ENCODE measurements around the gene FRY. TPM values are rescaled to one million over a fixed set of nuclear protein-coding genes. Genes with fewer than 3 reads are reported as not detected.

FRY gene
- total and polyA plus RNA-seq, 2 of the 13 experiments (the other 11 are each of a cell fraction or from before 2014, with no cell fraction given), result 8.2 to 13.1 TPM

- TF ChIP-seq ZNF609 (CRISPR knock-in tag; IDR thresholded peaks at IDR 0.05; ENCODE audit: borderline replicate concordance) (peak; percentile 87), BHLHE40 (IDR thresholded peaks at IDR 0.05; ENCODE audit: low read length) (no peak), RBFOX2 (IDR thresholded peaks at IDR 0.05; ENCODE audit: low read depth, low read length) (no peak), HNRNPLL (IDR thresholded peaks at IDR 0.05; ENCODE audit: low read depth, low read length, poor library complexity, severe bottlenecking) (no peak), TBX3 (IDR thresholded peaks at IDR 0.05; ENCODE audit: borderline replicate concordance) (peak; percentile 91), FLYWCH1 (CRISPR knock-in tag; IDR thresholded peaks at IDR 0.05) (no peak), SSRP1 (CRISPR knock-in tag; IDR thresholded peaks at IDR 0.05) (no peak), POGZ (CRISPR knock-in tag; IDR thresholded peaks at IDR 0.05) (no peak), MYNN (CRISPR knock-in tag; IDR thresholded peaks at IDR 0.05; ENCODE audit: low read depth) (no peak), XBP1 (CRISPR knock-in tag; IDR thresholded peaks at IDR 0.05) (no peak), MBD4 (IDR thresholded peaks at IDR 0.05; ENCODE audit: borderline replicate concordance, low read length) (no peak), GATA4 (IDR thresholded peaks at IDR 0.05; ENCODE audit: borderline replicate concordance, low read depth) (no peak), TBL1XR1 (IDR thresholded peaks at IDR 0.05; ENCODE audit: borderline replicate concordance, low read length, partially characterized antibody) (no peak), ZNF772 (CRISPR knock-in tag; IDR thresholded peaks at IDR 0.05) (no peak), HHEX (CRISPR knock-in tag; IDR thresholded peaks at IDR 0.05) (0 out of 2 replicates have a peak, but pooled peaks have one; percentile 50), ZNF160 (CRISPR knock-in tag; IDR thresholded peaks at IDR 0.05) (no peak), SAFB2 (CRISPR knock-in tag; IDR thresholded peaks at IDR 0.05; ENCODE audit: borderline replicate concordance, low read depth) (no peak), ZNF136 (CRISPR knock-in tag; IDR thresholded peaks at IDR 0.05; ENCODE audit: low read depth) (no peak), ARID5B (CRISPR knock-in tag; IDR thresholded peaks at IDR 0.05) (peak; percentile 51)
- TF ChIP-seq, protein P1, sequence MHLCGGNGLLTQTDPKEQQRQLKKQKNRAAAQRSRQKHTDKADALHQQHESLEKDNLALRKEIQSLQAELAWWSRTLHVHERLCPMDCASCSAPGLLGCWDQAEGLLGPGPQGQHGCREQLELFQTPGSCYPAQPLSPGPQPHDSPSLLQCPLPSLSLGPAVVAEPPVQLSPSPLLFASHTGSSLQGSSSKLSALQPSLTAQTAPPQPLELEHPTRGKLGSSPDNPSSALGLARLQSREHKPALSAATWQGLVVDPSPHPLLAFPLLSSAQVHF (CRISPR knock-in tag; IDR thresholded peaks at IDR 0.05), result no peak
Measured at GRCh38 chr13:32320528-32320927, 289.0 kb downstream of the FRY start (continued).

All from HepG2 (cell line).